Neural cell (in vitro differentiated cells): ENCODE data around the gene TCF12. TPM values are rescaled to one million over a fixed set of nuclear protein-coding genes. Genes with fewer than 3 reads are reported as not detected.

Experiments used
- H2AFZ ChIP-seq: fragments of 200-600, 300-800 bp; sonication (generic), shearing (Covaris generic); 2 replicates; pipeline ENCODE4 v1.6.0; 2014; ENCODE audit warnings: low read depth, mild to moderate bottlenecking, antibody characterized with exemption, low read length, moderate library complexity
- H3F3A ChIP-seq: fragments of 200-600 bp; shearing (Covaris generic); 2 replicates; pipeline ENCODE4 v1.6.1; 2016; ENCODE audit warnings: mild to moderate bottlenecking, moderate library complexity, mixed read lengths, antibody characterized with exemption, low read length; ENCODE audit not compliant: insufficient read depth, poor library complexity, severe bottlenecking
- H3K27ac ChIP-seq: fragments of 200-600, 300-800 bp; sonication (generic), shearing (Covaris generic); 2 replicates; pipeline ENCODE4 v1.5.1; 2014; ENCODE audit warnings: mild to moderate bottlenecking, low read length, moderate library complexity
- H3K27me3 ChIP-seq: fragments of 300-800, 200-600 bp; sonication (generic), shearing (Covaris generic); 2 replicates; pipeline ENCODE4 v1.6.0; 2014; ENCODE audit warnings: mild to moderate bottlenecking, low read depth, low read length, moderate library complexity; ENCODE audit not compliant: insufficient read depth
- H3K36me3 ChIP-seq: fragments of 300-800, 200-600 bp; sonication (generic), shearing (Covaris generic); 2 replicates; pipeline ENCODE4 v1.5.1; 2014; ENCODE audit warnings: mild to moderate bottlenecking, antibody characterized with exemption, low read length, moderate library complexity; ENCODE audit not compliant: insufficient read depth
- H3K4me2 ChIP-seq: fragments of 300-800, 200-600 bp; sonication (generic), shearing (Covaris generic); 2 replicates; pipeline ENCODE4 v1.6.0; 2014; ENCODE audit warnings: mild to moderate bottlenecking, low read length
- H3K4me3 ChIP-seq: fragments of 300-800, 200-600 bp; sonication (generic), shearing (Covaris generic); 2 replicates; pipeline ENCODE4 v1.5.1; 2014; ENCODE audit warnings: mild to moderate bottlenecking, low read length, moderate library complexity
- H3K79me2 ChIP-seq: fragments of 200-600 bp; shearing (Covaris generic); replicated peaks from 2 replicates; pipeline ENCODE4 v1.6.0; 2014; ENCODE audit warnings: mild to moderate bottlenecking, low read length, moderate library complexity; ENCODE audit not compliant: insufficient read depth
- H3K9ac ChIP-seq: fragments of 300-800, 200-600 bp; sonication (generic), shearing (Covaris generic); 2 replicates; pipeline ENCODE4 v1.6.1; 2016; ENCODE audit warnings: mild to moderate bottlenecking, low read length, mixed read lengths
- H3K9me2 ChIP-seq: fragments of 200-600 bp; shearing (Covaris generic); 2 replicates; pipeline ENCODE4 v1.6.1; 2016; ENCODE audit warnings: mild to moderate bottlenecking, low read length, mixed read lengths; ENCODE audit not compliant: insufficient read depth
- H3K9me3 ChIP-seq: fragments of 200-600, 300-800 bp; sonication (generic), shearing (Covaris generic); 2 replicates; pipeline ENCODE4 v1.6.1; 2016; ENCODE audit warnings: mild to moderate bottlenecking, mixed run types, low read length, moderate library complexity, mixed read lengths
- H4K20me1 ChIP-seq: fragments of 200-600 bp; shearing (Covaris generic); 2 replicates; pipeline ENCODE4 v1.6.1; 2016; ENCODE audit warnings: mild to moderate bottlenecking, mixed run types; ENCODE audit not compliant: insufficient read depth
- CTCF ChIP-seq: fragments of 450-650 bp; IDR thresholded peaks from 2 replicates; pipeline ENCODE4 v1.5.1; 2014; ENCODE audit warnings: antibody characterized with exemption, mild to moderate bottlenecking, moderate library complexity; ENCODE audit not compliant: poor library complexity, severe bottlenecking
- EP300 ChIP-seq: fragments of 450-650 bp; conservative IDR thresholded peaks from 2 replicates; pipeline ENCODE4 v1.6.1; 2014; ENCODE audit warnings: antibody characterized with exemption, mild to moderate bottlenecking, moderate library complexity; ENCODE audit not compliant: poor library complexity, severe bottlenecking
- EZH2 ChIP-seq: fragments of 200-600, 300-800 bp; shearing (Covaris generic), sonication (generic); IDR thresholded peaks from 2 replicates; pipeline ENCODE4 v1.6.1; 2014; ENCODE audit warnings: antibody characterized with exemption, low read length, borderline replicate concordance, mild to moderate bottlenecking; ENCODE audit not compliant: insufficient read depth, poor library complexity, severe bottlenecking
- MXI1 ChIP-seq: fragments of 450-650 bp; conservative IDR thresholded peaks from 2 replicates; pipeline ENCODE4 v1.6.1; 2014; ENCODE audit warnings: antibody characterized with exemption, mild to moderate bottlenecking; ENCODE audit not compliant: poor library complexity, severe bottlenecking
- POLR2AphosphoS5 ChIP-seq: IDR thresholded peaks from 2 replicates; pipeline ENCODE4 v1.6.1; 2012
- RAD21 ChIP-seq: fragments of 450-650 bp; conservative IDR thresholded peaks from 2 replicates; pipeline ENCODE4 v1.6.1; 2014; ENCODE audit warnings: antibody characterized with exemption, mild to moderate bottlenecking, moderate library complexity
- REST ChIP-seq: IDR thresholded peaks from 2 replicates; pipeline ENCODE4 v1.6.1; 2012; ENCODE audit warnings: borderline replicate concordance
- SMC3 ChIP-seq: fragments of 450-650 bp; conservative IDR thresholded peaks from 2 replicates; pipeline ENCODE4 v1.6.1; 2014; ENCODE audit warnings: antibody characterized with exemption, mild to moderate bottlenecking, moderate library complexity; ENCODE audit not compliant: poor library complexity
- TAF1 ChIP-seq: IDR thresholded peaks from 2 replicates; pipeline ENCODE4 v1.6.1; 2012; ENCODE audit warnings: low read depth
- polyA plus RNA-seq: library from polyadenylated mRNA; depleted of rRNA; stranded (reverse); fragments of >200 nt; gene quantifications from 2 replicates; pipeline ENCODE4 v1.2.3, GENCODE V29; 2014

Gene TCF12
- polyA plus RNA-seq, 1 donor from 2014 or later, result 52.7 TPM

- no peak for TF ChIP-seq EP300
- no peak for TF ChIP-seq EZH2
Observed at GRCh38 chr15:57335719-57336118, 417.3 kb downstream of the TCF12 start (continued).

- H3K9ac ChIP-seq, result no peak overlapping the region
- no peak overlapping the region for H3K4me3 ChIP-seq
- H3K4me2 ChIP-seq, result no peak overlapping the region
- no peak overlapping the region for H3K27ac ChIP-seq
- no peak for TF ChIP-seq EZH2
- TF ChIP-seq CTCF, result no peak
- no peak for TF ChIP-seq REST
- H3K27me3 ChIP-seq, result no peaks in the 10 kb centered on the region
- H3K9me3 ChIP-seq, result no peaks in the 10 kb centered on the region
- H3K79me2 ChIP-seq, result no peaks in the 10 kb centered on the region
- no peaks in the 10 kb centered on the region for H4K20me1 ChIP-seq
- H3F3A ChIP-seq, result no peaks in the 10 kb centered on the region
- H3K36me3 ChIP-seq, result no peaks in the 10 kb centered on the region
- no peak overlapping the region for H2AFZ ChIP-seq
- H3K9me2 ChIP-seq, result no peaks in the 10 kb centered on the region
Observed at GRCh38 chr15:57337868-57338411, 419.5 kb downstream of the TCF12 start.

DNA sequence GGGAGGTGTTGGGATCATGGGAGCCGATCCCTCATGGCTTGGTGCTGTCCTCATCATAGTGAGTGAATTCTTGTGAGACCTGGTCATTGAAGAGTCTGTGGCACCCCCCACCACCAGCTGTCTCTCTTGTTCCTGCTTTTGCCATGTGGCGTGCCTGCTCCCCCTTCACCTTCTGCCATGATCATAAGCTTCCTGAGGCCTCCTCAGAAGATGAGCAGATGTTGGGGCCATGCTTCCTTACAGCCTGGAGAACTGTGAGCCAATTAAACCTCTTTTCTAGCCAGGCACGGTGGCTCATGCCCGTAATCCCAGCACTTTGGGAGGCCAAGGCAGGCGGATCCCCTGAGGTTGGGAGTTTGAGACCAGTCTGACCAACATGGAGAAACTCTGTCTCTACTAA, 420.9 kb downstream of the TCF12 start:
- H3K9me3 ChIP-seq, result no peaks in the 10 kb centered on the region
- H3K27ac ChIP-seq, result no peak overlapping the region
- no peaks in the 10 kb centered on the region for H3K36me3 ChIP-seq
- no peaks in the 10 kb centered on the region for H3K9me2 ChIP-seq
- H3K27me3 ChIP-seq, result no peaks in the 10 kb centered on the region
- H3K4me2 ChIP-seq, result no peak overlapping the region
- no peak overlapping the region for H3K9ac ChIP-seq
- no peak overlapping the region for H2AFZ ChIP-seq
- no peaks in the 10 kb centered on the region for H3K79me2 ChIP-seq
- H3K4me3 ChIP-seq, result no peak overlapping the region
- H3F3A ChIP-seq, result no peaks in the 10 kb centered on the region
- TF ChIP-seq RAD21, result no peak
- no peak for TF ChIP-seq EP300
- no peak for TF ChIP-seq TAF1
- no peak for TF ChIP-seq CTCF
- no peak for TF ChIP-seq MXI1
- TF ChIP-seq REST, result no peak
- TF ChIP-seq POLR2AphosphoS5, result no peak
- no peak for TF ChIP-seq EZH2
- no peak for TF ChIP-seq SMC3
- no peaks in the 10 kb centered on the region for H4K20me1 ChIP-seq
